Heart left ventricle (tissue), 16 donors: Measurements from ENCODE around the gene TLK2. TPM values are rescaled to one million over a fixed set of nuclear protein-coding genes. Genes with fewer than 3 reads are reported as not detected.
A peak's percentile ranks its signal among the peaks of the same experiment; 100 is the strongest.
"Not testable (repeated sequence)": the region's sequence is repeated elsewhere in the genome, so short reads cannot be mapped to it uniquely, and the experiment has no call there.

ENCODE experiments used
- ATAC-seq, 4 donors: fragments of 200-7000 bp; cut with Tn5 transposase; one replicate each; pipeline ENCODE4 v1.9.1; 2020 to 2022; ENCODE audit warnings: moderate library complexity in 4 of 4, mild to moderate bottlenecking in 3 of 4, moderate number of reproducible peaks in 1 of 4
- DNase-seq, 5 donors: peaks; one replicate each; pipeline ENCODE4 v3.0.0-alpha.2; 2020
- H3K27ac ChIP-seq, 12 donors: fragments of 200-600 bp; sonication (generic) in 4 of 12; one replicate each; pipeline versions ENCODE4 v1.5.0 to v1.8.0; 2016 to 2022; ENCODE audit warnings: mild to moderate bottlenecking in 2 of 12
- H3K27me3 ChIP-seq, 9 donors: fragments of 200-600 bp; sonication (generic) in 2 of 9; one replicate each; pipeline versions ENCODE4 v1.5.1 to v1.8.0; 2016 to 2022; ENCODE audit warnings: mild to moderate bottlenecking in 3 of 9
- H3K36me3 ChIP-seq, 9 donors: fragments of 200-600 bp; sonication (generic) in 2 of 9; one replicate each; pipeline versions ENCODE4 v1.5.0 to v1.8.0; 2018 to 2022; ENCODE audit warnings: mild to moderate bottlenecking in 2 of 9
- H3K4me1 ChIP-seq, 12 donors: fragments of 200-600 bp; sonication (generic) in 4 of 12; one replicate each; pipeline versions ENCODE4 v1.5.0 to v1.8.0; 2016 to 2022; ENCODE audit warnings: mild to moderate bottlenecking in 3 of 12
- H3K4me3 ChIP-seq, 12 donors: fragments of 200-600 bp; sonication (generic) in 4 of 12; one replicate each; pipeline versions ENCODE4 v1.5.0 to v1.8.0; 2017 to 2022; ENCODE audit warnings: mild to moderate bottlenecking in 9 of 12, moderate library complexity in 4 of 12
- H3K9me3 ChIP-seq, 12 donors: fragments of 200-600 bp; sonication (generic) in 4 of 12; one replicate each; pipeline versions ENCODE4 v1.5.0 to v1.8.0; 2016 to 2022; ENCODE audit warnings: mild to moderate bottlenecking in 1 of 12
- WGBS, 4 donors: extraction: QIAGEN DNeasy Blood & Tissue Kit in 2 of 4; methylation state at CpG; one replicate each; pipeline versions ENCODE4 v1.1.5 to v1.1.7; 2013 to 2018; 5-methylcytosine and 5-hydroxymethylcytosine counted together
- intact Hi-C, 10 donors: fragments of 100-400 bp; cut with DNase I; formaldehyde crosslinking; loops; one replicate each; pipeline versions ENCODE4 v1.11.1 to v1.14.2; 2022
- polyA plus RNA-seq, 2 donors: library from polyadenylated mRNA; stranded (reverse); fragments of 200-250 nt; gene quantifications; one replicate each; pipeline ENCODE4 v1.2.3, GENCODE V29; 2013
- total RNA-seq, 9 donors: library from RNA; depleted of rRNA in 2 of 9; stranded (reverse); fragments of >200 nt in 2 of 9; fragmentation: NEBNext Ultra II Directional in 3 of 9; extraction: Animal tissue kit (Norgen Biotek cat#: 25700) in 3 of 9; gene quantifications; one replicate each; pipeline versions ENCODE4 v1.1.0 to v1.2.4, GENCODE V29; 2016 to 2023
- donor health status: ischemic (EF 13 %, LVEDD 7.1; RV severe dilation, severe dysfunction).
- donor health status: healthy with polysubstance abuse.
- donor health status: DM: no; HTN: yes; CAD: no.
- donor health status: DM: no; HTN: no; CAD: no.
- donor health status: ischemic (EF 25% LVEDD 6.9; RV normal size, moderate dysfunction).
- donor health status: ischemic (EF 25% LVEDD 5.7; RV mildly dilated, moderate dysfunction).
- donor health status: healthy.
- donor health status: DM: yes; HTN: yes; CAD: no.
- donor health status: ischemic (EF 35%, LVEDD 5.7; RV mildly dilated, moderate dysfunction).
- donor health status: nonischemic (EF 11% LVEDD 7.7; RV severe dilation, severe dysfunction).
- donor health status: DM: yes; HTN: yes; CAD: no.
- donor health status: PGD.
- donor health status: ischemic (EF 29% LVEDD 5.4; RV normal size, mild dysfunction).
- donor health status: nonischemic (EF 23%, LVEDD 6.1; RV moderate dilation, normal function).

The TLK2 gene
- total and polyA plus RNA-seq, 11 donors = 11.0 to 36.8 (median 29.5) TPM

GRCh38 chr17:62478880-62479638, 434 bp downstream of the TLK2 start:
- DNase-seq (peak; percentile 17 to 71 (median 32)), ATAC-seq (peak; percentile 10 to 53 (median 38))
- Histone ChIP-seq H3K27ac (peak overlapping the region; percentile 82 to 95 (median 92)), H3K4me1 (peaks cover 0 to 46% (median 21%) of the 10 kb centered on the region in 12 donors), H3K4me3 (peak overlapping the region; percentile 61 to 92 (median 74)), H3K36me3 (peaks cover 0 to 29% (median 14%) of the 10 kb centered on the region in 9 donors)
- H3K9me3 ChIP-seq, intact Hi-C loops, H3K27me3 ChIP-seq: not testable (repeated sequence)
- 0 to 4% (median 0%) methylated on average over 6 to 84 of the region's 84 CpGs for WGBS, 4 donors

DNA sequence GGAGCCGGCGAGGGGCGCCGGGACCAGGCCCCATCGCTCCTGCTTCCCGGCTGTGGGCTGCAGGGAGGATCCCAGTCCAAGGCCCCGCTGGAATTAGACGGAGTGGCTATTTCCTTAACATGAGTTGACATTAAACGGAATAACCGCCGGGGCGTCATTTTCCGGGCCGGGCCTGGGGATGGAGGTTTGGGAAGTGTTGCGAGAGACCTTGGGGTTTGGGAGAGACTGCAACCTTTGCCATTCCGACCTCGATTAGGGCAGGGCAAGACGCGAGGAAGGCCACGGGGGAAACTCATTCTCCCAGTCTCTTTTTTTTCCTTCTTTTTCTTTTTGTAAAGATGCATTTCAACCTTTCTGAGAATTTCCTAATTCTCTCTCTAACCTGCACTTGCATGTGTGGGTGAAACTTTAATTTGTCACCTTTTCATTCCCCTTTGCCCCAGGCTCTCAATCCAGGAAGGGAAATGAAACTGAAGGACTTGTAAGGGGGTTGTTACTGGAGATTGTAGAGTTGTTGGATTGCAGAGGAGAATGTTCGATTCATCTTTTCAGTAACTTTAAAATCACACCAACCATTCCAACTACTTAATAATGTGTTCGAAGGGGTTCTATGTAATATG, 1.1 kb downstream of the TLK2 start:
- H3K27me3 ChIP-seq, H3K9me3 ChIP-seq, intact Hi-C loops: not testable (repeated sequence)
- DNase-seq (peak; percentile 27 to 65 (median 38)), ATAC-seq (peak in 2 of 4 donors; percentile 23 to 26)
- peak overlapping the region; percentile 61 to 92 (median 74) for H3K4me3 ChIP-seq
- H3K36me3 ChIP-seq = peaks cover 0 to 32% (median 14%) of the 10 kb centered on the region in 9 donors
- H3K4me1 ChIP-seq = peaks cover 0 to 53% (median 21%) of the 10 kb centered on the region in 12 donors
- WGBS, 4 donors = 1 to 5% (median 3%) methylated on average over 14 to 21 of the region's 22 CpGs
- H3K27ac ChIP-seq = peak overlapping the region; percentile 82 to 95 (median 92)

GRCh38 chr17:62482553-62482952, 3.9 kb downstream of the TLK2 start:
- ATAC-seq, H3K9me3 ChIP-seq, H3K27me3 ChIP-seq, H3K4me3 ChIP-seq, DNase-seq, intact Hi-C loops, H3K27ac ChIP-seq: not testable (repeated sequence)
- Histone ChIP-seq H3K36me3 (peaks cover 0 to 42% (median 14%) of the 10 kb centered on the region in 9 donors), H3K4me1 (peaks cover 0 to 52% (median 24%) of the 10 kb centered on the region in 12 donors)
- 80 to 100% (median 90%) methylated on average over 2 to 3 of the region's 3 CpGs for WGBS, 4 donors

GRCh38 chr17:62490990-62491389, 12.4 kb downstream of the TLK2 start:
- H3K27me3 ChIP-seq, H3K9me3 ChIP-seq, H3K27ac ChIP-seq, intact Hi-C loops, H3K4me3 ChIP-seq, ATAC-seq, DNase-seq: not testable (repeated sequence)
- Histone ChIP-seq H3K4me1 (peaks cover 0 to 28% (median 6%) of the 10 kb centered on the region in 12 donors), H3K36me3 (peaks cover 0 to 12% (median 0%) of the 10 kb centered on the region in 9 donors)
- WGBS, 4 donors = 53 to 65% (median 57%) methylated on average over 1 of the region's 1 CpG

GRCh38 chr17:62493049-62493655, 14.5 kb downstream of the TLK2 start:
- H3K4me3 ChIP-seq, H3K27me3 ChIP-seq, H3K27ac ChIP-seq, H3K9me3 ChIP-seq, H3K36me3 ChIP-seq, ATAC-seq, intact Hi-C loops, DNase-seq: not testable (repeated sequence)
- WGBS, 4 donors = 87 to 91% (median 90%) methylated on average over 5 of the region's 5 CpGs
- H3K4me1 ChIP-seq = peaks cover 0 to 25% (median 4%) of the 10 kb centered on the region in 12 donors

DNA sequence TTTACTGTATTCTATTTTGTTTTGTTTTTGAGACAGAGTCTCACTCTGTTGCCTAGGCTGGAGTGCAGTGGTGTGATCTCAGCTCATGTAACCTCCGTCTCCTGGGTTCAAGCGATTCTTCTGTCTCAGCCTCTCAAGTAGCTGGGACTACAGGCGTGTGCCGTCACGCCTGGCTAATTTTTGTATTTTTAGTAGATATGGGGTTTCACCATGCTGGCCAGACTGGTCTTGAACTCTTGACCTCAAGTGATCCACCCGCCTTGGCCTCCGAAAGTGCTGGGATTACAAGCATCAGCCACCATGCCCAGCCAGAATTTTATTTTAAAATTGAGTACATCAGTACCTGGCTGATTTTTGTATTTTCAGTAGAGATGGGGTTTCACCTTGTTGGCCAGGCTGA, 15.4 kb downstream of the TLK2 start:
- H3K4me3 ChIP-seq, DNase-seq, H3K9me3 ChIP-seq, H3K27ac ChIP-seq, H3K36me3 ChIP-seq, ATAC-seq, H3K27me3 ChIP-seq, intact Hi-C loops: not testable (repeated sequence)
- H3K4me1 ChIP-seq = peaks cover 0 to 25% (median 4%) of the 10 kb centered on the region in 12 donors
- WGBS, 4 donors = 96 to 100% (median 97%) methylated on average over 7 of the region's 7 CpGs

GRCh38 chr17:62496344-62496743, 17.7 kb downstream of the TLK2 start:
- ATAC-seq, DNase-seq, intact Hi-C loops: not testable (repeated sequence)

GRCh38 chr17:62498796-62499195, 20.2 kb downstream of the TLK2 start:
- H3K27me3 ChIP-seq, DNase-seq, H3K9me3 ChIP-seq, intact Hi-C loops, H3K4me3 ChIP-seq, ATAC-seq, H3K27ac ChIP-seq, H3K36me3 ChIP-seq: not testable (repeated sequence)
- H3K4me1 ChIP-seq = peaks cover 0 to 12% (median 1%) of the 10 kb centered on the region in 12 donors
- 91 to 95% (median 92%) methylated on average over 5 to 8 of the region's 8 CpGs for WGBS, 4 donors

More at GRCh38 chr17:62496344-62496743, 17.7 kb downstream of the TLK2 start:
- not testable (repeated sequence) for H3K36me3 ChIP-seq, H3K27ac ChIP-seq, H3K4me3 ChIP-seq, H3K27me3 ChIP-seq, H3K9me3 ChIP-seq
- WGBS, 4 donors = 96 to 98% (median 97%) methylated on average over 4 of the region's 4 CpGs
- peaks cover 0 to 21% (median 5%) of the 10 kb centered on the region in 12 donors for H3K4me1 ChIP-seq

DNA sequence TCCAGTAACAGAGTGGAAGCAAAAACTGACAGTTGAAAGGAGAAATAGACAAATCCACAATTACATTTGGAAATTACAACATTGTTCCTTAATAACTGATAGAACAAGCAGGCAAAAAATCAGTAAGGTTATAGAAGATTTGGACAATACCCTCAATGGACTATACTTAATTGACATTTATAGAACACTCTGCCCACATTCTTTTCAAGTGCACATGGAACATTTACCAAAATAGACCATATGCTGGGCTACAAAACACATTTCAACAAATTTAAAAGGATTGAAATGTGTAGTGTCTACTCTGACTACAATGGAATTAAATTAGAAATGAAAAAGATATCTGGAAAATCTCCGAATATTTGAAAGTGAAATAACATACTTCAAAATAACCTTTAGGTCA, 21.8 kb downstream of the TLK2 start:
- DNase-seq = not testable (repeated sequence)

DNA sequence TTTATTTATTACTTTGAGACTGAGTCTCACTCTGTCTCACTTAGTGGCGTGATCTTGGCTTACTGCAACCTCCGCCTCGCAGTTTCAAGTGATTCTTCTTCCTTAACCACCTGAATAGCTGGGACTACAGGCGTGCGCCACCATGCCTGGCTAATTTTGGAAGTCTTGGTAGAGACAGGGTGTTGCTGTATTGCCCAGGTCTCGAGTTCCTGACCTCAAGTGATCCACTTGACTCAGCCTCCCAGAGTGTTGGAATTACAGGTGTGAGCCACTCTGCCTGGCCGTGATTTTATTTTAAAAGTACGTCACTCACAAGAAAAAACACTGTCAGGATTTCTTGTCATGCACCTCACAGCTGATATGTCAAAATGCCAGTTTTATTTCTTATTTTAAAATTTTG, 26.2 kb downstream of the TLK2 start:
- H3K27ac ChIP-seq, H3K9me3 ChIP-seq, intact Hi-C loops, H3K36me3 ChIP-seq, DNase-seq, H3K27me3 ChIP-seq, H3K4me3 ChIP-seq: not testable (repeated sequence)
- peaks cover 0 to 21% (median 11%) of the 10 kb centered on the region in 12 donors for H3K4me1 ChIP-seq
- 85 to 92% (median 87%) methylated on average over 8 of the region's 8 CpGs for WGBS, 4 donors
- peak in 1 of 4 donors; percentile 19 for ATAC-seq

More for the DNA sequence above, 21.8 kb downstream of the TLK2 start:
- H3K4me3 ChIP-seq, intact Hi-C loops, H3K27ac ChIP-seq, H3K36me3 ChIP-seq, H3K27me3 ChIP-seq, H3K4me1 ChIP-seq, H3K9me3 ChIP-seq: not testable (repeated sequence)
- WGBS, 4 donors = 84 to 94% (median 92%) methylated on average over 1 of the region's 1 CpG
- peak in 1 of 4 donors; percentile 39 for ATAC-seq
